ENCODE measurements around the gene FFAR3.

Gene FFAR3

DNA sequence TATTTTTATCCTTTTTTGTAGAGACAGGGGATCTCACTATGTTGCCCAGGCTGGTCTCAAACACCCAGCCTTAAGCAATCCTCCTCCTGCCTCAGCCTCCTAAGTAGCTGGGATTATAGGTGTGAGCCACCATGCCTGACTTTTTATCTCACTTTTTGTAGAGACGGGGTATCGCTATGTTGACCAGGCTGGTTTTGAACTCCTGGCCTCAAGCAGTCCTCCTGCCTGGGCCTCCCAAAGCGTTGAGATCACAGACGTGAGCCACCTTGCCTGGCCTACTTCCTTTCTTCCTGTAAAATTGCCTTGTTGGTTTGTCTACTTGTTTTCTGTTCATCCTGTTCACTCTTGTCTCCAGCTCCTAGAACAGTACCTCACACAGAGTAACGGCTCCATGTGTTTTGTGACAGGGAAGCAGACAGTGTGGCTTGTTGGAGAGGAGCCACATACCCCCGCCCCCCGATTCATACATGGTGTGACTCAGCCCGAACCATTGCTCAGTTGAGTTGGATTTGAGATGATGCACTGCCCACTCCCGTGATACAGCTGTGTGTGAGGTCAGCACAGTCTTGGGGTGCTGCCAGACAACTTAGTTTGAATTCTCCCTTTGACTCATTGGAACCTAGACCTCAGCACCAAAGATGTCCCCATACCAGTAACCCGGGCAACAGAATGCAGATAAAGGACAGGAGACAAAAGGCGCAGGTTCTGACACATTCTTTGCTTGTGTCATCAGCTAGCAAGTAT lies 46.8 kb downstream of the FFAR3 start:
- DNase-seq = no peak

DNA sequence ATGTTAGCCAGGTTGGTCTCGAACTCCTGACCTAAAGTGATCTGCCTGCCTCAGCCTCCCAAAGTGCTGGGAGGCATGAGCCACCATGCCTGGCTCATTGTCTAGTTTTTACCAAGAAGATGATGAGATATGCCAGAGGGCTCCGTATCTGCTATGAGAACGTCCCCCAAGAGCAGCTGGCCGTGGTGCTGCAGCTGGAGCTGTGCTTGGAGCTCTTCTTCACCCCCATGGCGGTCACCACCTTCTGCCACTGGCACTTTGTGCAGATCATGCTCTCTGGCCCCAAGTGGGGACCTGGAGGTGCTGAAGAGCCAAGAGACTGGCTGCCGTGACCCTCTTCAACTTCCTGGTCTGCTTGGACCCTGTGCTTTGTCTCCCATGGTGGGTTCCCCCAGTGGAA lies 49.4 kb downstream of the FFAR3 start:
- DNase-seq = no peak

DNA sequence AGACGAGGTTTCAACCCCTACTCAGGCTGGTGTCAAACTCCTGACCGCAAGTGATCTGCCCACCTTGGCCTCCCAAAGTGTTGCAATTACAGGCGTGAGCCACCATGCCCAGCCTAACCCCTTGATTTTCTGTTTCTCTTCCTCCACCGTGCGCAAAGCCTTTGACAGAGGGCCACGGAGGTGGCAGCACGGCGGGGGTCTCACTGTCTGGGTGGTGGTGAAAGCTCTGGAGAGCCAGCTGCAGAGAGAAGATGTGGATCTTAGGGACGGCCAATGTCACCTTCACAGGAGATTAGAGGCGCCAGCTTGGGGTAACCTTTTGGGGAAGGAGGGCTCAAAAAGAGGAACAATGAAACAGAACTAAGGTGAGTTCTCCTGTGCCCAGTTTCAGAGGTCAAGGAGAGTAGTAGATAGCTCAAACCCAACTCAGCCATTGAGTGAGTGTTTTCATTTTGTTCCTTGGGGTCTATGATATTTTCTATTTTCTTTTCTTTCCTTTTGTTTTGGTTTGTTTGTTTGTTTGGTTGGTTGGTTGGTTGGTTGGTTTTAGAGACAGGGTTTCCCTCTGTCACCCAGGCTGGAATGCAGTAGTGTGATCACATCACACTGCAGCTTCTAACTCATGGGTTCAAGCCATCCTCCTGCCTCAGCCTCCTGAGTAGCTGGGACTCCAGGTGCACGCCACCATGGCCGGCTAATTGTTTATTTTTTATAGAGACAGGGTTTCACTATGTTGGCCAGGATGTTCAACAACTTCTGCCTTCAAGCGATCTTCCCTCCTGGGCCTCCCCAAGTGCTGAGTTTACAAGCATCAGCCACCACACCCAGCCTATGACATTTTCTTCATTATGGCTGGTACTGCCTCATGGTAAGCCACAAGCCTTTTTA lies 50.3 kb downstream of the FFAR3 start:
- no peak for DNase-seq

DNA sequence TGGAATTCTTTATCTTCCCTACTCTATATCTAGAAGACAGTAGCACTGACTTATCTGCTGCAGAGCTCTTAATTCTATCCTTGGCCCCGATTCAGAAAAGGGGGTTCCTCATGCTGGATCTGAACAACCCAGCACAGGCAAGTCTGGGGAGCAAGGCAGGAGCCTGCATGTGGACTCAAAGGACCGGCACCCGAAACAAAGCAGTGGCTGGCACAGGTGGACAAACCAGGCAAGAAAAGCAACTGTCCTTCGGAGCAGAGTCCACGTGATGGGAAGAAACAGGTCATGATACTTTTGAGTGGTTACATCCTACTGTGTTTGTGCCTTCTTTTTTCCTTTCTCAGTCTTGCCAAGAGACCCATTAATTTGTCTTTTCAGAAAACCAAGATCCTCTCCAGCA lies 50.9 kb downstream of the FFAR3 start:
- DNase-seq = peak; percentile 16

Measured in hematopoietic multipotent progenitor cell treated with erythropoietin and hydrocortisone succinate and interleukin-3 and kit ligand, for 6 days (in vitro differentiated cells).